NCI-H2171 treated with DMSO at 0.1 percent for 48 hours (cell line): Measurements from ENCODE around the gene BRMS1.
A peak's percentile ranks its signal among the peaks of the same experiment; 100 is the strongest.
"Not testable (repeated sequence)": the region's sequence is repeated elsewhere in the genome, so short reads cannot be mapped to it uniquely, and the experiment has no call there.

Experiments used
- DNase-seq: peaks from one replicate; lab custom pipeline; 2025; lab: John Stamatoyannopoulos, UW

Gene BRMS1

GRCh38 chr11:66363187-66363601 lies 18.3 kb upstream of the BRMS1 start:
- no peak for DNase-seq

GRCh38 chr11:66362481-66363147 lies 17.7 kb upstream of the BRMS1 start:
- DNase-seq = no peak

DNA sequence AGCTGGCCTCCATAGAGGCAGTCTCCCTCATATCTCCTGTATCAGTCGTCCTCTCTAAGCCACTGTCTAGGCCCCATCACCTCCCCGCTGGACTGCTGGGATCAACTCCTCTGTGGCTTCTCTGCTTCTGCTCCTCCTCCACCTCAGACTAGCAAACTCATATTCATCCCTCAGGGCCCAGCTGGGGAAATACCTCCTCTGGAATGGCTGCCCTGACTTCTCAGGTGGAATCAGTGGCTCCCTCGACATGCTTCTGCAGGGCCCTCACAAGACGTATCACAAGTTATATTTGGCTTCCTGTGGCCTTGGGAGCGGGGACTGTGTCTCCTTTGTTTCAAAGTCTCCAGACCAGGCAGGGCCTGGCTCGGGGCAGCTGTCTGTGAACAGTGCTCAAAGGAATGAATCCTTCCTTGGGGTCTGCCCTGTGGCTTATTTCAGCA lies 16.6 kb upstream of the BRMS1 start:
- DNase-seq = no peak

- DNase-seq = no peak
Measured at GRCh38 chr11:66360406-66361073, 15.6 kb upstream of the BRMS1 start.

GRCh38 chr11:66359662-66360087 lies 14.8 kb upstream of the BRMS1 start:
- no peak for DNase-seq

DNA sequence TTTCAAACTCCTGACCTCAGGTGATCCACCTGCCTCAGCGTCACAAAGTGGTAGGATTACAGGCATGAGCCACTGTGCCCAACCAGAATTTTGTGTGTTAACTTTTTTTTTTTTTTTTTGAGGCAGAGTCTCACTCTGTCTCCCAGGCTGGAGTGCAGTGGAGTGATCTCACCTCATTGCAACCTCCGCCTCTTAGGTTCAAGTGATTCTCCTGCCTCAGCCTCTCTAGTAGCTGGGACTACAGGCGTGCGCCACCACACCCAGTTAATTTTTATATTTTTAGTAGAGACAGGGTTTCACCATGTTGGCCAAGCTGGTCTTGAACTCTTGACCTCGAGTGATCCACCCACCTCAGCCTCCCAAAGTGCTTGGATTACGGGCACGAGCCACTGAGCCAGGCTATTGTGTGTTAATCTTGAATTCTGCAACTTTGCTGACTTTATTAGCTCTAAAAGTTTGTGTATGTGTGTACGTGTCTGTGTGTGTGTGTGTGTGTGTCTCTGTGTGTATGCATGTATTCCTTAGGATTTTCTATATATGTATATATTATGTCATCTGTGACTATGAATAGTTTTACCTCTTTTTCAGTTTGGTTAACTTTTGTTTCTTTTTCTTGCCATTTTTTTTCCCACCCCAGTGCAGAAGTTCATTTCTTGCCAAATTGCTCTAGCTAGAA lies 5.8 kb upstream of the BRMS1 start:
- DNase-seq = not testable (repeated sequence)

DNA sequence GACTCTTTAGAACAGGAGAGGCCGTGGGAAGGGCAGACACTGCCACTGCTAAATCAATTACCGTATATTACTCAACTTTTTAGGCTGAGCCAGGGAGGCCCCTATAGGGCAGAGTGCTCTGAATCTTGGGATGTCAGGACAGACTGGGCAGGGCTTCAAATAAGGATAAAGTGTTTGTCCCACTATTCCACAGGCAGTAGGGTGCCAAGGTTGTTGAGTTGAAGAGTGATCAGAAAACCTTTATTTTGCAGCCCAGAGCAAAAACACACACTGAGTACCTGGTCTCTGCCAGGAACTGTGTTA lies 4.1 kb upstream of the BRMS1 start:
- DNase-seq = no peak

GRCh38 chr11:66347425-66348276 lies 2.7 kb upstream of the BRMS1 start, which contains the start of gene B4GAT1:
Gene B4GAT1 (minus strand): TSS chr11:66347629. CDS start chr11:66347545, 84 bp downstream.
- DNase-seq = peak; percentile 82

DNA sequence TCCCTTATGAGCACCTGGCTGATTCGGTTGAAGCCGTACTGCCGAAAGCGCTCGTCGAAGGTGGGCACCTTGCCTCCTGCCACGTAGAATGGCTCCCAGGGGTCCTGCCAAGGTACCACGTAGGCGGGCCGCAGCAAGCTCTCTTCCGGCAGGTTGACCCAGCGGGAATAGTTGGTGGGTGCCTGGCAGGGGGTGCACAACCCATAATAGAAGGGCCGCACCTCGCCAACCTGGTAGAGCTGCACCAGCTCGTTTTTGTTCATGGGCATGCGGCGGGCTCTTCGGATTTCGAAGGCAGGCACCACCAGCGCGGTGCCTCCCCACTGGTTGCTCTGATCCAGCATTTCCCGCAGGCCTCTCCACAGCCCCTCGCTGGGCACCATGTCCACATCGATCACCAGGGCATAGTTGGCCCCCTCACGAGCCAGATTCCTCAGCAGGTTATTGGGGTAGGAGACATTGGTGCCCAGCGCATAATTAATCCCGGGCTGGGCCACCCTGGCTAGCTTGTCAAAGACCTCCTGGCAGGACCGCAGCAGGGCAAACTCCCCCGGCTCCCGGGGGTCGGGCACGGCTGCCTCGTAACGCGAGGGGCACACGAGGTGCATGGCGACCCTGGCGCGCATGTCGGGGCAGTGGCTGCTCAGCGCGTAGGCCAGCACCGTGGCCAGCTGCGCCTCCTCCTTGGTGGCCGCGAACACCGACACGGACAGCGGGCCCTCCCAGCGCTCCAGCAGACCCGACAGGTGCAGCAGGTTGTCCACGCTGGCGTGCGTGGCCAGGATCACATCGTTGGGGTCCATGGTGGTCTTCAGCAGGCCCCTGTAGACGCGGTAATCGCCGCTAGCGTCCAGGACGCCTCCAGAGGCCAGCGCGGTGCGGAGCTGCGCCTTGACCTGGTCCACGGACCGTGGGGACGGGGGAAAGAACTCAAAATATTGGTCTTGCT lies 1.8 kb upstream of the BRMS1 start:
- no peak for DNase-seq

DNA sequence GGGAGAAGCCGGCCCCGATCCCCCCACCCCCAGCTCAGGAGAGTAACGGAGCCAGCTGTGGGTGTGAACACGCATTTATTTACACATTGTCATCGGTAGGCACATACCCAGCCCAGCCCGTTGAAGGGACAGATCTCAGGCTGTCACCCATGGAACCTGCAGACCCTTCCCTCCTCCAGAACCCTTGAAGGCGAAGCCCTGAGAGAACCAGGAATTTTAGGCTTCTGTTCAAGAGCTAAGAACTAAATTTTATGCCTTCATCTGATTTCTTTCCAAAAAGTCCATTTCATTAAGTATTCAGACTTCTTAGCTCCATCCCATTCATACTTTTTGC lies 379 bp upstream of the BRMS1 start:
- no peak for DNase-seq

DNA sequence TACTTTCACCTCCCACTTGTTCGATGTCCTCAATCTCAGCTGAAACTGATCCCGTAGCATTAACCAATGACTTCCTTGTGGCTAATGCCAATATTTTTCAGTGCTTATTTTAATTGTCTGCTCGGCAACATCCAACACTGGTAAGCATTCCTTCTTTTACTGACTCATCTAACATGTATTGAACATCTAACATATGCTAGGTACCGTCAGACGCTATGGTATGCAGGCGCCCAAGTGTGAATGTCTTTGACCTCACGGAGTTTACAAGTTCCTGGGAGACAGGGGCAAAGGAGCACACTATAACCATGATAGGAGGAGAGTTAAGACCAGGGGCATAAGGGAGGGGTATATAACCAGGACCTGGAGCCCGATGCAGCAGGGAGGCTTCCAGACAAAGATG lies 1.7 kb downstream of the BRMS1 start:
- no peak for DNase-seq

DNA sequence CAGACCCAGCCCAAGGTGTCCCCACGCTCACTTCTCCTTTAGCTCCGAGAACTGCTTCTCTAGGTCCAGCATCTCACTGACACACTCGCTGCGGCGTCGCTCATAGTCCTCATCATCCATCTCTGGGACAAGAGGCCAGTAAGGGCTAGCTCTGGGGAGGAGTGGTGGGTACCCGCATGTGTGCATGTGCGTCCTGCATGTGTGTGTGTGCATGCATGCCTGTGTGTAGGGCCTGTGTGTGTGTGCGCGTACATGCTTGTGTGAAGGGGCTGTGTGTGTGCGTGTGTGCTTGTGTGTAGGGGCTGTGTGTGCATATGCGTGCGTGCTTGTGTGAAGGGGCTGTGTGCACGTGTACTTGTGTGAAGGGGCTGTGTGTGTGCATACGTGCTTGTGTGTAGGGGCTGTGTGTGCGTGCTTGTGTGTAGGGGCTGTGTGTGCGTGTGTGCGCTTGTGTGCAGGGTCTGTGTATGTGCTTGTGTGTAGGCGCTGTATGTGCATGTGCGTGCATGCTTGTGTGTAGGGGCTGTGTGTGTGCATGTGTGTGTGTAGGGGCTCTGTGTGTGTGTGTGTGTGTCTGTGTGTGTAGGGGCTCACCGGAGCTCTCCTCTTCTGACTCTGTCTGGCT lies 3.3 kb downstream of the BRMS1 start:
- DNase-seq = no peak

GRCh38 chr11:66340596-66341501 lies 4.1 kb downstream of the BRMS1 start:
- no peak for DNase-seq

GRCh38 chr11:66339686-66340483 lies 5.0 kb downstream of the BRMS1 start:
- DNase-seq = no peak

GRCh38 chr11:66339162-66339675 lies 5.7 kb downstream of the BRMS1 start:
- DNase-seq = no peak

DNA sequence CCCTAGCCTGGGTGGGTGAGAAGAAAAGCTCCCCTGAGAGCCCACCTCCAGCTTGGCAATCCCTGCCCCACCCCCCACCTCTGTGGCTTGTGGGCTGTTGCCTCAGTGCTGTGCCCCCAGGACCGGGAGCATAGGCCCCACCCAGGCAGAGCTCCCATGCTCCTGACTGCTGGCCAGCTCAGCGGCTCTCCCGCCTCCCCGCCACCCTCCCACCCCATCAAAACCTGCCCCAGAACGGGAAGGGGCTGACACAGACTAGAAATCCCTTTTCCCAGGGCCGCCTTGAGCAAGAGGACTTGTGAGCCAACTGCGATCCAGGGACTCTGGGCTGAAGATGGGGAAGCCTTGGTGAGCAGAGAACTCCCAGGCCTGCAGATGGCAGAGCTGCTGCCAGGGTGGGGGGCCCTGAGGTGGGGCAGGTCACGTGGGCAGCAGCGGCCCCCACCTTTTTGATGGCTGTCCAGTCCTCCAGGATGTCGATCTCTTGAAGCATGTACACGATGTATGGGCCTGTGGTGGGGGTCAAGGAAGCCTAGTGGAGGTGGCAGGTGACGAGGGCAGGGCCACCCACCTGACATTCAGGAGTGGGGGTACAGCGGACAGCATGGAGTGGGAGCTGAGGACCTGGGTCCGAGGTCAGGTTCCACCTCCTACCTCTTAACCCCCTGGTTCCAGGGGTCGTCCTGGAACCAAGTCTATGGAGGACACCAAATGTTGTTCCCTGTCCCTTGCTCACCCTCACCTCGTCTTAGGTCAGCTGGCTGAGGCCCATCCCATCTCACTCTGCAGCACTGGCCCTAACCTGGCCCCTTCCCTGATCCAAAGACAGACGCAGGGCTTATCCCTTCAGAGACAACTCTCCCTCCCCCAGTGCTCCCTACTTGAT lies 6.4 kb downstream of the BRMS1 start:
- no peak for DNase-seq

GRCh38 chr11:66337103-66337899 lies 7.6 kb downstream of the BRMS1 start:
- DNase-seq = peak; percentile 68
